ENCODE data around the gene RLN3. TPM values are rescaled to one million over a fixed set of nuclear protein-coding genes. Genes with fewer than 3 reads are reported as not detected.

RLN3 gene
- total and polyA plus RNA-seq, 2 of the 8 experiments (the other 6 are each of a cell fraction or from before 2014, with no cell fraction given): not detected

DNA sequence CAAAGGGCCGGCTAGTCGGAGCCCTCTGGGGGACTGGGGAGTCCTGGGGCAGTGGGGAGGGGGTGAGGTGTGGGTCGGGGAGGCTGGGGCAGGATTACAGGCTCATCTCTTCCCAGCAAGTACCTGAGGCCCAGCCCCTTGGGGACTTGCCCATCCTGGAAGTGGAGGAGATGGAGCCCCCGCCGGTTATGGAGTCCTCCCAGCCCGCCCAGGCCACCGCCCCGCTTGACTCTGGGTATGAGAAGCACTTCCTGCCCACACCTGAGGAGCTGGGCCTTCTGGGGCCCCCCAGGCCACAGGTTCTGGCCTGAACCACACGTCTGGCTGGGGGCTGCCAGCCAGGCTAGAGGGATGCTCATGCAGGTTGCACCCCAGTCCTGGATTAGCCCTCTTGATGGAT lies 24.0 kb downstream of the RLN3 start:
- DNase-seq (ENCODE audit: low read depth in 1 of 2, low spot score in 2 of 2): no peak
- H3K9me3 ChIP-seq (ENCODE audit: insufficient read depth in 2 of 2, low read depth in 1 of 2, low read length in 1 of 2): no peaks in the 10 kb centered on the region; a peak in 1 of 4 replicates
- TF ChIP-seq MAFK (IDR thresholded peaks at IDR 0.05; ENCODE audit: low read depth, low read length): no peak
- TF ChIP-seq, protein P1, sequence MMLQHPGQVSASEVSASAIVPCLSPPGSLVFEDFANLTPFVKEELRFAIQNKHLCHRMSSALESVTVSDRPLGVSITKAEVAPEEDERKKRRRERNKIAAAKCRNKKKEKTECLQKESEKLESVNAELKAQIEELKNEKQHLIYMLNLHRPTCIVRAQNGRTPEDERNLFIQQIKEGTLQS (IDR thresholded peaks at IDR 0.05; ENCODE audit: insufficient read depth, low read depth, low read length): no peak
- no peak for TF ChIP-seq TEAD4 (IDR thresholded peaks at IDR 0.05; ENCODE audit: low read depth, low read length)
- no peak for TF ChIP-seq CTBP2 (IDR thresholded peaks at IDR 0.05; ENCODE audit: borderline replicate concordance, insufficient read depth, insufficient read length, low read length)
- TF ChIP-seq TAF1 (IDR thresholded peaks at IDR 0.05; ENCODE audit: low read depth, low read length): no peak
- no peak for TF ChIP-seq BRCA1 (IDR thresholded peaks at IDR 0.05; ENCODE audit: low read depth, low read length)
- TF ChIP-seq SAP30 (IDR thresholded peaks at IDR 0.05; ENCODE audit: insufficient read depth, insufficient replicate concordance, low read length): no peak
- no peak for TF ChIP-seq TAF7 (optimal IDR thresholded peaks at IDR 0.05; ENCODE audit: borderline replicate concordance, low read depth, low read length)
- no peak for TF ChIP-seq CBX5 (IDR thresholded peaks at IDR 0.05; ENCODE audit: low read depth, low read length)
- no peak for TF ChIP-seq SIRT6 (IDR thresholded peaks at IDR 0.05; ENCODE audit: low read length)
- H3K23ac ChIP-seq (ENCODE audit: insufficient read length): no peak overlapping the region
- H2BK12ac ChIP-seq (ENCODE audit: low read depth, low read length): no peak overlapping the region
- H3K4me3 ChIP-seq (ENCODE audit: extremely low read depth in 1 of 4, insufficient read depth in 2 of 4, low read depth in 3 of 4, low read length in 4 of 4): no peak overlapping the region
- no peak overlapping the region for H4K8ac ChIP-seq (ENCODE audit: extremely low read depth, insufficient read depth, low read length)
- H4K20me1 ChIP-seq (replicated peaks in 1 of 2; ENCODE audit: control insufficient read depth in 1 of 2, insufficient read depth in 2 of 2, low read length in 2 of 2): no peaks in the 10 kb centered on the region
- peaks cover 0 to 2% (median 0%) of the 10 kb centered on the region in 4 experiments; a peak in 1 of 7 replicates for H3K27me3 ChIP-seq (replicated peaks in 1 of 4; ENCODE audit: control insufficient read depth in 3 of 4, extremely low read depth in 1 of 4, insufficient read depth in 3 of 4, low read length in 3 of 4)
- H2BK20ac ChIP-seq (ENCODE audit: low read length): no peak overlapping the region
- H2BK15ac ChIP-seq (ENCODE audit: low read length): no peak overlapping the region
- no peak overlapping the region for H3K9ac ChIP-seq (replicated peaks in 1 of 4; ENCODE audit: extremely low read depth in 1 of 4, low read depth in 3 of 4, low read length in 3 of 4)
- no peak overlapping the region for H4K5ac ChIP-seq (ENCODE audit: insufficient read length, low read depth, low read length)
- H3K79me2 ChIP-seq (ENCODE audit: control insufficient read depth in 1 of 2, insufficient read depth in 2 of 2, low read length in 2 of 2): no peaks in the 10 kb centered on the region
- H4K91ac ChIP-seq (replicated peaks; ENCODE audit: insufficient read length, low read length): no peak overlapping the region
- H2AK5ac ChIP-seq (ENCODE audit: low read depth, low read length): no peak overlapping the region
- no peak overlapping the region for H3K14ac ChIP-seq (ENCODE audit: insufficient read length)
- no peak overlapping the region for H3K56ac ChIP-seq (replicated peaks; ENCODE audit: insufficient read length, low read depth, low read length)
- H3K79me1 ChIP-seq (ENCODE audit: low read depth, low read length): no peaks in the 10 kb centered on the region
- no peak overlapping the region for H2BK5ac ChIP-seq (ENCODE audit: low read depth, low read length)
- H3K27ac ChIP-seq (ENCODE audit: low read depth, low read length): no peak overlapping the region
- FAIRE-seq: no peak
- no peak overlapping the region for H3K18ac ChIP-seq (ENCODE audit: extremely low read depth, low read length)
- H2AFZ ChIP-seq (ENCODE audit: low read length): no peak overlapping the region
- POLR2A ChIA-PET (ENCODE audit: partially characterized antibody): interaction anchor here (0.9 kb wide), 1 partner anchor 85 kb away, joined by 3 read pairs; the partner anchor contains the start of gene ASF1B
- H2BK120ac ChIP-seq (replicated peaks; ENCODE audit: low read depth, low read length): no peak overlapping the region
- no peak overlapping the region for H3K4me2 ChIP-seq (ENCODE audit: insufficient read depth in 1 of 2, low read depth in 2 of 2, low read length in 2 of 2)
- peaks cover 0 to 3% (median under 1%) of the 10 kb centered on the region in 4 experiments; a peak in 2 of 7 replicates for H3K4me1 ChIP-seq (replicated peaks in 1 of 4; ENCODE audit: control insufficient read depth in 3 of 4, insufficient read depth in 4 of 4, low read length in 3 of 4)
- no peaks in the 10 kb centered on the region for H3K36me3 ChIP-seq (ENCODE audit: control insufficient read depth in 2 of 4, insufficient read depth in 4 of 4, low read length in 3 of 4)
- 93% methylated on average over 6 of the region's 9 CpGs; no CpG with 5 or more reads in 1 of the 2 experiments for WGBS, 2 experiments (ENCODE audit: extremely low coverage in 1 of 2, insufficient coverage in 1 of 2, insufficient read length in 1 of 2, insufficient replicate concordance in 2 of 2, low coverage in 1 of 2, low lambda C conversion rate in 2 of 2, missing lambda C conversion rate in 1 of 2)
- CTCF ChIA-PET (ENCODE audit: partially characterized antibody): interaction anchor here (0.9 to 9.9 kb wide), 8 partner anchors 9 to 173 kb away, joined by 3 to 77 read pairs (median 6); partner anchors contain the start of genes IL27RA, MISP3 and PALM3
- no peak overlapping the region for H3K4ac ChIP-seq (replicated peaks; ENCODE audit: insufficient read length, low read depth, low read length)
- peaks cover 2% of the 10 kb centered on the region; the same call in 1 of the 2 replicates for H3K23me2 ChIP-seq (ENCODE audit: low read depth, low read length)
